Stimulated activated CD4-positive, alpha-beta T cell treated with anti-CD3 and anti-CD28 coated beads, TNF-alpha, amount 100 ng/mL, for 48 hours (primary cell): ENCODE data around the gene RTL9.
"Not testable (repeated sequence)": the region's sequence is repeated elsewhere in the genome, so short reads cannot be mapped to it uniquely, and the experiment has no call there.

ENCODE experiments used
- DNase-seq, 3 donors: peaks; one replicate each; pipeline ENCODE4 v3.0.0-alpha.2; 2020; ENCODE audit warnings: low read depth in 3 of 3

The RTL9 gene

GRCh38 chrX:110406250-110406649 is 47.6 kb downstream of the RTL9 start:
- not testable (repeated sequence) for DNase-seq

- no peak for DNase-seq
Measured at GRCh38 chrX:110406822-110407221, 48.2 kb downstream of the RTL9 start.

DNA sequence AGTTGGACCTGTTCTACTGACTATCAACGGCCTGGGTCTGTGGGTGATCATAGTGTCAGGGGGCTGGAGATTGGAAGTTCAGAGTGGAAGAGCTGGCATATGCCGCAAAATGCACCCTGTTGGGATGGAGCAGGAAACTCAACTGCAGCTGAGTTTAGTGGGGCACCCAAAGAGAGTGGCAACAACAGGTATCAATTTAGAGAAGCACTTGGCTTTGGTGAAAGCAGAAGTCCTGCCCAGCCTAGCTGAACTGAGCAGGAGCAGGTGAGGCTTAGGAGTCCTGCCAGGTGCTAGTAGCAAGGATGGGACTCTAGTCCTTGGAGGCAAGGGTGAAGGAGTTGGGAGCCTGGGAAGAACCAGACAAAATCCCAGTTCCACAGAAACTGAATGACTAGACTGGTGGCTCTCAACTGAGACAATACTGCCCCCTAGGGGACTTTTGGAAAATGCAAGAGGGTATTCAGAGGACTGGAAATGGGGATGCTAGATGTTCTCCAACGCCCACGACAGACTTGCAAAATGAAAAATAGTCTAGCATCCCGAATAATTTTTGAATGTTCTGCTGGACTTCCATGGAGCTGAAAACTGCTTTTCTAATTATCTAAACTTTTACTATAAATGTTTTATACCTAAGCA is 49.4 kb downstream of the RTL9 start:
- peak in 2 of 3 donors; percentile 24 to 55 for DNase-seq
